CD4-positive, alpha-beta T cell (primary cell): Measurements from ENCODE around the gene TNP2. TPM values are rescaled to one million over a fixed set of nuclear protein-coding genes. Genes with fewer than 3 reads are reported as not detected.
A peak's percentile ranks its signal among the peaks of the same experiment; 100 is the strongest.

Experiments used
- ATAC-seq: fragments of 200-7000 bp; cut with Tn5 transposase; one replicate; pipeline ENCODE4 v1.10.0; 2022; ENCODE audit warnings: mild to moderate bottlenecking; ENCODE audit not compliant: poor library complexity
- CTCF ChIA-PET: fragments of 350-600 bp; sonication (Branson Sonifier 250); formaldehyde crosslinking; loops from one replicate; lab custom pipeline; 2021; ENCODE audit warnings: antibody characterized with exemption, inconsistent platforms; lab: Charles Lee
- POLR2A ChIA-PET: fragments of 350-600 bp; sonication (Branson Sonifier 250); formaldehyde crosslinking; loops from one replicate; lab custom pipeline; 2021; ENCODE audit warnings: antibody characterized with exemption, inconsistent platforms; lab: Charles Lee
- DNase-seq, 14 experiments: peaks; one replicate each; pipeline ENCODE4 v3.0.0-alpha.2; 2013 to 2020; ENCODE audit warnings: mixed read lengths in 2 of 14
- H3K27ac ChIP-seq, 2 donors: one replicate each; pipeline versions ENCODE4 v1.5.1 to v1.7.0; 2013; ENCODE audit warnings: low read length in 2 of 2, low read depth in 1 of 2, mild to moderate bottlenecking in 1 of 2
- H3K27me3 ChIP-seq, 2 experiments: 1 replicate in 1 of 2; 2 replicates in 1 of 2; pipeline versions ENCODE4 v1.6.1 to v1.7.0; 2013; ENCODE audit warnings: low read length in 2 of 2, control low read depth in 1 of 2, mild to moderate bottlenecking in 1 of 2, moderate library complexity in 1 of 2; ENCODE audit not compliant: insufficient read depth in 2 of 2, control insufficient read depth in 1 of 2
- H3K36me3 ChIP-seq: one replicate; pipeline ENCODE4 v1.6.1; 2013; ENCODE audit warnings: low read length, control low read depth; ENCODE audit not compliant: insufficient read depth
- H3K4me1 ChIP-seq: one replicate; pipeline ENCODE4 v1.6.1; 2013; ENCODE audit warnings: low read length, control low read depth; ENCODE audit not compliant: insufficient read depth
- H3K4me3 ChIP-seq: one replicate; pipeline ENCODE4 v1.5.1; 2013; ENCODE audit warnings: mild to moderate bottlenecking, low read length, moderate library complexity
- H3K9me3 ChIP-seq, 2 experiments: 1 replicate in 1 of 2; 2 replicates in 1 of 2; pipeline versions ENCODE4 v1.6.1 to v1.7.0; 2013; ENCODE audit warnings: low read length in 2 of 2, mild to moderate bottlenecking in 2 of 2, control low read depth in 1 of 2, moderate library complexity in 1 of 2; ENCODE audit not compliant: control insufficient read depth in 1 of 2, insufficient read depth in 1 of 2
- H3K27ac Mint-ChIP-seq: one replicate; pipeline ENCODE4 v1.8.0; 2020; ENCODE audit warnings: mixed read lengths
- H3K27me3 Mint-ChIP-seq: one replicate; pipeline ENCODE4 v1.8.0; 2021; ENCODE audit warnings: mixed read lengths
- H3K36me3 Mint-ChIP-seq: one replicate; pipeline ENCODE4 v1.8.0; 2021; ENCODE audit warnings: low read depth, mixed read lengths
- H3K4me1 Mint-ChIP-seq: one replicate; pipeline ENCODE4 v1.8.0; 2021; ENCODE audit warnings: low read depth, mixed read lengths
- H3K4me3 Mint-ChIP-seq: one replicate; pipeline ENCODE4 v1.8.0; 2020; ENCODE audit warnings: mild to moderate bottlenecking, mixed read lengths
- H3K9me3 Mint-ChIP-seq: one replicate; pipeline ENCODE4 v1.8.0; 2020; ENCODE audit warnings: mixed read lengths
- CTCF ChIP-seq: fragments of 200-600 bp; IDR thresholded peaks from one replicate; pipeline ENCODE4 v1.8.0; 2022; ENCODE audit warnings: antibody characterized with exemption, mild to moderate bottlenecking
- intact Hi-C, 2 experiments: fragments of 100-400 bp; cut with DNase I in 1 of 2; cut with micrococcal nuclease in 1 of 2; formaldehyde crosslinking; loops; one replicate each; pipeline versions ENCODE4 v1.15.1 to v1.9.0; 2023 to 2025; cut with DNase I, micrococcal nuclease
- total RNA-seq, 174 experiments: library from RNA in 2 of 174; stranded (reverse) in 2 of 174; gene quantifications; one replicate each; pipeline ENCODE4 v1.2.3 and lab custom pipeline; 2021 to 2026

TNP2 gene
- total RNA-seq, 2 experiments from 2014 or later: not detected

DNA sequence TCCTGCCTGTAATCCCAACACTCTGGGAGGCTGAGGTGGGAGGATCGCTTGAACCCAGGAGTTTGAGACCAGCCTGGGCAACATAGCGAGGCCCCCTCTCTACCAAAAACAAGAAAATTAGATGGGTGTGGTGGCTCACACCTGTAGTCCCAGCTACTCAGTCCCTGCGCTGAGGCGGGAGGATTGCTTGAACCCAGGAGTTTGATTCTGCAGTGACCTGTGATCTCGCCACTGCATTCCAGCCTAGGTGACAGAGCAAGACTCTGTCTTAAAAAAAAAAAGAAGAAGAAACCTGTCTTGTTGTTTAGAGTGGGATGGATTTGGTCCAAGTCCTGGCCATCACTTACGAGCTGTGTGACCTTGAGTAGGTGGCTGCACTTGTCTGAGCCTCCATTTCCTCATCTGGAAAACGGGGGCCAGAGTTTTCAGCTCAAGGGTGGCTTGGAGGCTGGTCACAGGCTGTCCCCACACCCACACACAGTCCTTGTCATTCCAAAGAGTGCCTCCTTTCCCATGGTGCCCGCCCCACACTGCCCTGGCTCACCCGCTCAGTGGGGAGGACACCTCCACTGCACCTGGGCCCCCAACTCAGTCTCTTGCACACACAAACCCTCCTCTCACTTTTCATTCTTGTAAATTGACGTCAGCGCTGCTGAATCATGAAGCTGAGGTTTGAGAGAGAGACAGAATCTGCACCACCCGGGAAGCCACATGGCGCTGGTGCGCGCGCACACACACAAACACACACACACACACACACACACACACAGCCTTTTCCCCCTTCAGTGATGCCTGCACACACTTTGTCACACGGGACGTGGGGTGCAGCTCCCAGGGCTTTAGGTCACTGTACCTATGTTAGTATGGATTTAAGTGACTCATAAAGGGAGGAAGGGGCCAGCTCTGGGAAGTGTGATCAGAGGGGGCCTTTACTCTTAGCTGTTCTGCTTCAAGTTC lies 17.3 kb downstream of the TNP2 start:
- peak; percentile 46 for ATAC-seq
- Histone ChIP-seq H3K4me3 (peak overlapping the region; percentile 96), H3K9me3 (no peaks in the 10 kb centered on the region), H3K36me3 (peaks cover 7% of the 10 kb centered on the region), H3K4me1 (peaks cover 41% of the 10 kb centered on the region), H3K27ac (peak overlapping the region in 1 of 2 donors; percentile 18), H3K27me3 (no peaks in the 10 kb centered on the region)
- ChIA-PET POLR2A (interaction anchor here (0.6 to 8.5 kb wide), 13 partner anchors 11 to 491 kb away, joined by 3 to 195 read pairs (median 4); partner anchors contain the start of gene TXNDC11), CTCF (interaction anchor here (1.1 to 1.6 kb wide), 5 partner anchors 16 to 288 kb away, joined by 3 to 8 read pairs (median 4); no protein-coding TSS in a partner anchor)
- peak overlapping the region; percentile 84 for H3K27ac Mint-ChIP-seq
- H3K4me3 Mint-ChIP-seq: peak overlapping the region; percentile 81
- no peak for TF ChIP-seq CTCF
- intact Hi-C loops: loop anchor here (1.0 to 10.0 kb wide), 5 partner anchors 19 to 663 kb away; partner anchors contain the start of gene GSPT1 (in 1 of the 2)
- H3K4me1 Mint-ChIP-seq: peaks cover 36% of the 10 kb centered on the region
- peak; percentile 69 to 90 (median 80) for DNase-seq
- H3K9me3 Mint-ChIP-seq: no peaks in the 10 kb centered on the region
- H3K36me3 Mint-ChIP-seq: peaks cover 26% of the 10 kb centered on the region
- H3K27me3 Mint-ChIP-seq: no peaks in the 10 kb centered on the region

GRCh38 chr16:11250786-11251524 lies 18.2 kb downstream of the TNP2 start:
- Histone ChIP-seq H3K36me3 (peaks cover 7% of the 10 kb centered on the region), H3K9me3 (no peaks in the 10 kb centered on the region), H3K27ac (no peak overlapping the region), H3K27me3 (no peaks in the 10 kb centered on the region), H3K4me1 (peaks cover 38% of the 10 kb centered on the region), H3K4me3 (no peak overlapping the region)
- CTCF ChIA-PET: interaction anchor here (1.3 kb wide), 1 partner anchor 145 kb away, joined by 3 read pairs; no protein-coding TSS in a partner anchor
- Mint-ChIP-seq H3K9me3 (no peaks in the 10 kb centered on the region), H3K27me3 (no peaks in the 10 kb centered on the region), H3K4me1 (peaks cover 32% of the 10 kb centered on the region), H3K27ac (peak overlapping the region; percentile 84), H3K36me3 (peaks cover 22% of the 10 kb centered on the region), H3K4me3 (peak overlapping the region; percentile 38)
- intact Hi-C loops: loop anchor here (1.0 to 10.0 kb wide), 4 partner anchors 26 to 664 kb away; partner anchors contain the start of gene GSPT1 (in 1 of the 2)
- no peak for TF ChIP-seq CTCF
- ATAC-seq: no peak
- POLR2A ChIA-PET: interaction anchor here (1.0 to 8.5 kb wide), 3 partner anchors 13 to 286 kb away, joined by 4 to 195 read pairs (median 4); no protein-coding TSS in a partner anchor
- peak in 1 of 14 experiments; percentile 51 for DNase-seq
